OCI-LY1 (cell line): ENCODE results near the gene MAT2A.
A peak's percentile ranks its signal among the peaks of the same experiment; 100 is the strongest.
"Not testable (repeated sequence)": the region's sequence is repeated elsewhere in the genome, so short reads cannot be mapped to it uniquely, and the experiment has no call there.

Source experiments
- H2AFZ ChIP-seq: fragments of 200-600 bp; sonication (generic), shearing (Covaris generic); 2 replicates; pipeline ENCODE4 v1.6.0; 2014; ENCODE audit warnings: antibody characterized with exemption, mild to moderate bottlenecking, low read length
- H3F3A ChIP-seq: fragments of 200-600 bp; sonication (generic), shearing (Covaris generic); 2 replicates; pipeline ENCODE4 v1.6.0; 2014; ENCODE audit warnings: mild to moderate bottlenecking, antibody characterized with exemption, low read length, moderate library complexity; ENCODE audit not compliant: insufficient read depth
- H3K27ac ChIP-seq: fragments of 200-600 bp; sonication (generic); 2 replicates; pipeline ENCODE4 v1.5.1; 2014; ENCODE audit warnings: low read length, mixed run types, mild to moderate bottlenecking, low read depth; ENCODE audit not compliant: poor library complexity, severe bottlenecking
- H3K27me3 ChIP-seq: fragments of 200-600 bp; sonication (generic); 2 replicates; pipeline ENCODE4 v1.6.0; 2014; ENCODE audit warnings: antibody characterized with exemption, mild to moderate bottlenecking, low read length, moderate library complexity; ENCODE audit not compliant: insufficient read depth
- H3K36me3 ChIP-seq: fragments of 200-600 bp; sonication (generic); 2 replicates; pipeline ENCODE4 v1.6.1; 2014; ENCODE audit warnings: mild to moderate bottlenecking, antibody characterized with exemption, low read length, moderate library complexity, mixed read lengths; ENCODE audit not compliant: insufficient read depth
- H3K4me1 ChIP-seq: fragments of 200-600 bp; sonication (generic); 2 replicates; pipeline ENCODE4 v1.5.1; 2014; ENCODE audit warnings: mild to moderate bottlenecking, low read length, moderate library complexity; ENCODE audit not compliant: insufficient read depth, severe bottlenecking
- H3K4me2 ChIP-seq: fragments of 200-600 bp; sonication (generic), shearing (Covaris generic); 2 replicates; pipeline ENCODE4 v1.6.1; 2014; ENCODE audit warnings: low read length
- H3K4me3 ChIP-seq: fragments of 200-600 bp; sonication (generic); 2 replicates; pipeline ENCODE4 v1.5.1; 2014; ENCODE audit warnings: low read length, low read depth, mild to moderate bottlenecking, mixed read lengths; ENCODE audit not compliant: poor library complexity, severe bottlenecking
- H3K79me2 ChIP-seq: fragments of 200-600 bp; shearing (Covaris generic); 2 replicates; pipeline ENCODE4 v1.6.1; 2016; ENCODE audit warnings: mixed run types, low read length, mixed read lengths; ENCODE audit not compliant: insufficient read depth
- H3K9ac ChIP-seq: fragments of 200-600 bp; sonication (generic), shearing (Covaris generic); 2 replicates; pipeline ENCODE4 v1.6.1; 2014; ENCODE audit warnings: mild to moderate bottlenecking, low read length, mixed read lengths
- H3K9me2 ChIP-seq: fragments of 200-600 bp; sonication (generic), shearing (Covaris generic); 2 replicates; pipeline ENCODE4 v1.6.1; 2014; ENCODE audit warnings: low read depth, mild to moderate bottlenecking, low read length, mixed read lengths
- H3K9me3 ChIP-seq: fragments of 200-600 bp; shearing (Covaris generic); 2 replicates; pipeline ENCODE4 v1.6.1; 2014; ENCODE audit warnings: low read length, mixed read lengths
- H4K20me1 ChIP-seq: fragments of 200-600 bp; sonication (generic), shearing (Covaris generic); 2 replicates; pipeline ENCODE4 v1.6.0; 2016; ENCODE audit warnings: mild to moderate bottlenecking, low read length; ENCODE audit not compliant: insufficient read depth
- CTCF ChIP-seq: fragments of 200-600 bp; sonication (generic), shearing (Covaris generic); IDR thresholded peaks from 2 replicates; pipeline ENCODE4 v1.5.1; 2017; ENCODE audit warnings: mild to moderate bottlenecking, antibody characterized with exemption, low read length, moderate library complexity, mixed read lengths
- EZH2 ChIP-seq: fragments of 200-600 bp; sonication (generic), shearing (Covaris generic); IDR thresholded peaks from 2 replicates; pipeline ENCODE4 v1.8.0; 2017; ENCODE audit warnings: borderline replicate concordance, mixed run types, mild to moderate bottlenecking, antibody characterized with exemption, low read length, moderate library complexity, mixed read lengths

The MAT2A gene

GRCh38 chr2:85557130-85557529 is 18.2 kb downstream of the MAT2A start:
- no peak overlapping the region for H3K27ac ChIP-seq
- no peaks in the 10 kb centered on the region for H4K20me1 ChIP-seq
- H3K27me3 ChIP-seq = no peaks in the 10 kb centered on the region
- H3K9ac ChIP-seq = no peak overlapping the region
- no peak overlapping the region for H2AFZ ChIP-seq
- peaks cover 33% of the 10 kb centered on the region; the same call in 1 of the 2 replicates for H3K36me3 ChIP-seq
- no peaks in the 10 kb centered on the region for H3K9me2 ChIP-seq
- H3K4me3 ChIP-seq = no peak overlapping the region
- TF ChIP-seq CTCF = no peak
- TF ChIP-seq EZH2 = no peak
- peaks cover 17% of the 10 kb centered on the region for H3K4me1 ChIP-seq
- H3F3A ChIP-seq = no peaks in the 10 kb centered on the region
- H3K79me2 ChIP-seq = peaks cover 12% of the 10 kb centered on the region
- no peaks in the 10 kb centered on the region for H3K9me3 ChIP-seq
- H3K4me2 ChIP-seq = no peak overlapping the region

GRCh38 chr2:85558160-85558559 is 19.2 kb downstream of the MAT2A start:
- H3K36me3 ChIP-seq = peaks cover 25% of the 10 kb centered on the region; the same call in 1 of the 2 replicates
- H3F3A ChIP-seq = no peaks in the 10 kb centered on the region
- H3K4me3 ChIP-seq = no peak overlapping the region
- H4K20me1 ChIP-seq = no peaks in the 10 kb centered on the region
- no peaks in the 10 kb centered on the region for H3K27me3 ChIP-seq
- no peaks in the 10 kb centered on the region for H3K9me2 ChIP-seq
- no peak overlapping the region for H3K27ac ChIP-seq
- TF ChIP-seq CTCF (no peak), EZH2 (no peak)
- no peak overlapping the region for H3K9ac ChIP-seq
- no peaks in the 10 kb centered on the region for H3K9me3 ChIP-seq
- no peak overlapping the region for H2AFZ ChIP-seq
- peaks cover 19% of the 10 kb centered on the region for H3K4me1 ChIP-seq
- H3K79me2 ChIP-seq = peaks cover 12% of the 10 kb centered on the region
- H3K4me2 ChIP-seq = no peak overlapping the region

- not testable (repeated sequence) for H3K27ac ChIP-seq, H2AFZ ChIP-seq, H3K27me3 ChIP-seq, H3F3A ChIP-seq, H3K9me3 ChIP-seq, H4K20me1 ChIP-seq, H3K36me3 ChIP-seq, H3K9me2 ChIP-seq
- Histone ChIP-seq H3K4me3 (peak overlapping the region; percentile 71), H3K79me2 (peaks cover 12% of the 10 kb centered on the region), H3K4me1 (peaks cover 25% of the 10 kb centered on the region), H3K4me2 (peak overlapping the region; percentile 79), H3K9ac (peak overlapping the region; percentile 77)
Observed at GRCh38 chr2:85560403-85560726, 21.4 kb downstream of the MAT2A start.

- H3K27me3 ChIP-seq = no peaks in the 10 kb centered on the region
- H3K4me2 ChIP-seq = peak overlapping the region; percentile 79
- peaks cover 25% of the 10 kb centered on the region for H3K4me1 ChIP-seq
- no peak overlapping the region for H3K27ac ChIP-seq
- H3K9me2 ChIP-seq = no peaks in the 10 kb centered on the region
- peak overlapping the region; percentile 71 for H3K4me3 ChIP-seq
- no peaks in the 10 kb centered on the region for H3F3A ChIP-seq
- TF ChIP-seq EZH2 (no peak), CTCF (no peak)
- H3K36me3 ChIP-seq = peaks cover 8% of the 10 kb centered on the region; the same call in 1 of the 2 replicates
- H4K20me1 ChIP-seq = no peaks in the 10 kb centered on the region
- peaks cover 12% of the 10 kb centered on the region for H3K79me2 ChIP-seq
- H2AFZ ChIP-seq = no peak overlapping the region
- H3K9me3 ChIP-seq = no peaks in the 10 kb centered on the region
- peak overlapping the region; percentile 77 for H3K9ac ChIP-seq
Observed at GRCh38 chr2:85560812-85561279, 21.9 kb downstream of the MAT2A start.
